IgD-negative memory B cell (primary cell): ENCODE measurements around the gene DHRS9. TPM values are rescaled to one million over a fixed set of nuclear protein-coding genes. Genes with fewer than 3 reads are reported as not detected.
"Not testable (repeated sequence)": the region's sequence is repeated elsewhere in the genome, so short reads cannot be mapped to it uniquely, and the experiment has no call there.

Experiments used
- H3K27ac Mint-ChIP-seq, 3 donors: one replicate each; pipeline ENCODE4 v1.8.0; 2020 to 2022; ENCODE audit warnings: mild to moderate bottlenecking in 3 of 3, mixed read lengths in 3 of 3, moderate library complexity in 1 of 3
- H3K27me3 Mint-ChIP-seq: one replicate; pipeline ENCODE4 v1.8.0; 2021; ENCODE audit warnings: mixed read lengths
- H3K36me3 Mint-ChIP-seq: one replicate; pipeline ENCODE4 v1.8.0; 2020; ENCODE audit warnings: mild to moderate bottlenecking, mixed read lengths
- H3K4me1 Mint-ChIP-seq, 3 donors: one replicate each; pipeline ENCODE4 v1.8.0; 2020 to 2022; ENCODE audit warnings: mixed read lengths in 3 of 3, mild to moderate bottlenecking in 1 of 3
- H3K4me3 Mint-ChIP-seq, 4 donors: one replicate each; pipeline ENCODE4 v1.8.0; 2020 to 2022; ENCODE audit warnings: mild to moderate bottlenecking in 4 of 4, mixed read lengths in 4 of 4, moderate library complexity in 3 of 4
- H3K9me3 Mint-ChIP-seq, 3 donors: one replicate each; pipeline ENCODE4 v1.8.0; 2020 to 2021; ENCODE audit warnings: mixed read lengths in 3 of 3, mild to moderate bottlenecking in 1 of 3
- polyA plus RNA-seq: library from polyadenylated mRNA; unstranded; fragments of 300-500 nt; fragmentation: Illumina TruSeq; gene quantifications from one replicate; pipeline ENCODE4 v1.2.3, GENCODE V29; 2021

Gene DHRS9
- polyA plus RNA-seq, 1 donor from 2014 or later: 3.3 TPM

GRCh38 chr2:169119123-169119760 is 49.9 kb downstream of the DHRS9 start:
- Mint-ChIP-seq H3K9me3 (peaks cover 0 to 3% (median 0%) of the 10 kb centered on the region in 3 donors), H3K27ac (no peak overlapping the region), H3K36me3 (no peaks in the 10 kb centered on the region), H3K4me1 (no peaks in the 10 kb centered on the region), H3K27me3 (peaks cover 10% of the 10 kb centered on the region), H3K4me3 (no peak overlapping the region)

- Mint-ChIP-seq H3K27ac (no peak overlapping the region), H3K4me1 (no peaks in the 10 kb centered on the region), H3K9me3 (peaks cover 0 to 3% (median 0%) of the 10 kb centered on the region in 3 donors), H3K36me3 (no peaks in the 10 kb centered on the region), H3K4me3 (no peak overlapping the region), H3K27me3 (peaks cover 13% of the 10 kb centered on the region)
Observed at GRCh38 chr2:169119851-169120250, 50.5 kb downstream of the DHRS9 start.

GRCh38 chr2:169129703-169130243 is 60.4 kb downstream of the DHRS9 start:
- Mint-ChIP-seq H3K36me3 (no peaks in the 10 kb centered on the region), H3K27ac (no peak overlapping the region), H3K4me3 (no peak overlapping the region), H3K9me3 (no peaks in the 10 kb centered on the region), H3K4me1 (peaks cover 0 to 2% (median 0%) of the 10 kb centered on the region in 3 donors), H3K27me3 (no peaks in the 10 kb centered on the region)

GRCh38 chr2:169131587-169132512 is 62.5 kb downstream of the DHRS9 start:
- Mint-ChIP-seq H3K4me1 (peaks cover 0 to 2% (median 0%) of the 10 kb centered on the region in 3 donors), H3K27me3 (no peaks in the 10 kb centered on the region), H3K4me3 (no peak overlapping the region), H3K36me3 (no peaks in the 10 kb centered on the region), H3K27ac (no peak overlapping the region), H3K9me3 (no peaks in the 10 kb centered on the region)

- not testable (repeated sequence) for H3K27me3 Mint-ChIP-seq, H3K27ac Mint-ChIP-seq, H3K4me1 Mint-ChIP-seq, H3K36me3 Mint-ChIP-seq, H3K4me3 Mint-ChIP-seq, H3K9me3 Mint-ChIP-seq
Observed at GRCh38 chr2:169134272-169134671, 64.9 kb downstream of the DHRS9 start.

GRCh38 chr2:169136428-169136827 is 67.1 kb downstream of the DHRS9 start:
- H3K36me3 Mint-ChIP-seq, H3K9me3 Mint-ChIP-seq: not testable (repeated sequence)

GRCh38 chr2:169136885-169137534 is 67.6 kb downstream of the DHRS9 start:
- H3K4me3 Mint-ChIP-seq: no peak overlapping the region
- H3K9me3 Mint-ChIP-seq: no peaks in the 10 kb centered on the region
- H3K36me3 Mint-ChIP-seq: no peaks in the 10 kb centered on the region
- H3K27ac Mint-ChIP-seq: no peak overlapping the region
- no peaks in the 10 kb centered on the region for H3K27me3 Mint-ChIP-seq
- no peaks in the 10 kb centered on the region for H3K4me1 Mint-ChIP-seq

More at GRCh38 chr2:169136428-169136827, 67.1 kb downstream of the DHRS9 start:
- not testable (repeated sequence) for H3K4me3 Mint-ChIP-seq, H3K4me1 Mint-ChIP-seq, H3K27me3 Mint-ChIP-seq, H3K27ac Mint-ChIP-seq

GRCh38 chr2:169137924-169138323 is 68.6 kb downstream of the DHRS9 start:
- no peaks in the 10 kb centered on the region for H3K9me3 Mint-ChIP-seq
- H3K4me3 Mint-ChIP-seq: no peak overlapping the region
- no peak overlapping the region for H3K27ac Mint-ChIP-seq
- peaks cover 0 to 2% (median 0%) of the 10 kb centered on the region in 3 donors for H3K4me1 Mint-ChIP-seq
- H3K27me3 Mint-ChIP-seq: no peaks in the 10 kb centered on the region
- no peaks in the 10 kb centered on the region for H3K36me3 Mint-ChIP-seq

GRCh38 chr2:169139145-169139544 is 69.8 kb downstream of the DHRS9 start:
- no peak overlapping the region for H3K27ac Mint-ChIP-seq
- H3K36me3 Mint-ChIP-seq: no peaks in the 10 kb centered on the region
- peaks cover 0 to 2% (median 0%) of the 10 kb centered on the region in 3 donors for H3K4me1 Mint-ChIP-seq
- H3K27me3 Mint-ChIP-seq: no peaks in the 10 kb centered on the region
- H3K9me3 Mint-ChIP-seq: no peaks in the 10 kb centered on the region
- no peak overlapping the region for H3K4me3 Mint-ChIP-seq

- Mint-ChIP-seq H3K9me3 (no peaks in the 10 kb centered on the region), H3K27ac (no peak overlapping the region), H3K4me1 (peaks cover 0 to 2% (median 0%) of the 10 kb centered on the region in 3 donors), H3K4me3 (no peak overlapping the region), H3K27me3 (no peaks in the 10 kb centered on the region), H3K36me3 (no peaks in the 10 kb centered on the region)
Observed at GRCh38 chr2:169139993-169140767, 70.8 kb downstream of the DHRS9 start.

GRCh38 chr2:169141713-169142352 is 72.5 kb downstream of the DHRS9 start:
- no peaks in the 10 kb centered on the region for H3K36me3 Mint-ChIP-seq
- no peaks in the 10 kb centered on the region for H3K27me3 Mint-ChIP-seq
- no peak overlapping the region for H3K27ac Mint-ChIP-seq
- peaks cover 0 to 2% (median 0%) of the 10 kb centered on the region in 3 donors for H3K4me1 Mint-ChIP-seq
- H3K9me3 Mint-ChIP-seq: no peaks in the 10 kb centered on the region
- peak overlapping the region in 1 of 4 donors; percentile 29 for H3K4me3 Mint-ChIP-seq

GRCh38 chr2:169143998-169144397 is 74.6 kb downstream of the DHRS9 start:
- H3K4me1 Mint-ChIP-seq: peaks cover 0 to 2% (median 0%) of the 10 kb centered on the region in 3 donors
- H3K36me3 Mint-ChIP-seq: no peaks in the 10 kb centered on the region
- H3K27ac Mint-ChIP-seq: no peak overlapping the region
- no peaks in the 10 kb centered on the region for H3K9me3 Mint-ChIP-seq
- H3K27me3 Mint-ChIP-seq: no peaks in the 10 kb centered on the region
- H3K4me3 Mint-ChIP-seq: no peak overlapping the region
